K562 (cell line): ENCODE measurements around the gene LNX2. TPM values are rescaled to one million over a fixed set of nuclear protein-coding genes. Genes with fewer than 3 reads are reported as not detected.

Experiments
- ATAC-seq: fragments of 200-7000 bp; cut with Tn5 transposase; 3 replicates; pipeline ENCODE4 v1.9.1; 2020; ENCODE audit warnings: moderate library complexity
- BruUV-seq: library from RNA; stranded (reverse); fragments of 400-500 nt; replicated peaks from 2 replicates; lab custom pipeline; 2021; lab: Mats Ljungman, UMichigan
- CTCF ChIA-PET: fragments of 300-600 bp; formaldehyde crosslinking; extraction: SDS; loops from one replicate; lab custom pipeline; 2021; ENCODE audit warnings: low intra/inter-chr PET ratio; lab: Yijun Ruan, JAX
- POLR2A ChIA-PET: fragments of 300-600, 350-650 bp; sonication (Branson Sonifier 250); formaldehyde crosslinking; extraction: SDS; loops from one replicate; lab custom pipeline; 2021; ENCODE audit warnings: antibody characterized with exemption, inconsistent platforms; lab: Yijun Ruan, JAX
- DNase-seq, 4 experiments: peaks; one replicate each; pipeline versions ENCODE4 v3.0.0 to v3.0.0-alpha.2; 2011 to 2018; ENCODE audit warnings: low spot score in 3 of 4, mixed read lengths in 3 of 4; ENCODE audit errors: extremely low read depth in 1 of 4
- FAIRE-seq: peaks from 2 replicates; lab custom pipeline; 2011; peaks lifted over from hg19 to GRCh38; lab: Jason Lieb, UNC
- H2AFZ ChIP-seq: 2 replicates; pipeline ENCODE4 v1.6.0; 2011; ENCODE audit warnings: low read depth, low read length, control low read depth, inconsistent platforms
- H3K27ac ChIP-seq: fragments of 200-600 bp; 3 replicates; pipeline ENCODE4 v1.8.0; 2011; ENCODE audit warnings: low read depth, mild to moderate bottlenecking, control low read depth, inconsistent platforms, low read length, moderate library complexity, mixed read lengths; ENCODE audit errors: extremely low read depth
- H3K27me3 ChIP-seq, 2 experiments: fragments of 300-600 bp in 1 of 2; 2 replicates in 1 of 2; 3 replicates in 1 of 2; pipeline versions ENCODE4 v1.6.0 to v1.8.0; 2011; ENCODE audit warnings: inconsistent platforms in 2 of 2, low read length in 2 of 2, mild to moderate bottlenecking in 1 of 2, mixed read lengths in 1 of 2, moderate library complexity in 1 of 2; ENCODE audit not compliant: control insufficient read depth in 2 of 2, insufficient read depth in 2 of 2
- H3K36me3 ChIP-seq: fragments of 300-600 bp; 3 replicates; pipeline ENCODE4 v1.8.0; 2011; ENCODE audit warnings: mild to moderate bottlenecking, low read length, inconsistent platforms; ENCODE audit not compliant: control insufficient read depth, insufficient read depth
- H3K4me1 ChIP-seq, 2 experiments: fragments of 200-600 bp in 1 of 2; replicated peaks in 1 of 2; 2 replicates in 1 of 2; 3 replicates in 1 of 2; pipeline versions ENCODE4 v1.5.1 to v1.8.0; 2011; ENCODE audit warnings: inconsistent platforms in 2 of 2, low read length in 2 of 2, mild to moderate bottlenecking in 1 of 2, mixed read lengths in 1 of 2, moderate library complexity in 1 of 2; ENCODE audit not compliant: control insufficient read depth in 2 of 2, insufficient read depth in 2 of 2
- H3K4me2 ChIP-seq: 2 replicates; pipeline ENCODE4 v1.6.1; 2011; ENCODE audit warnings: low read length, control low read depth, inconsistent platforms, mixed read lengths; ENCODE audit not compliant: insufficient read depth
- H3K4me3 ChIP-seq: fragments of 200-600 bp; sonication (generic), shearing (Covaris generic); 2 replicates; pipeline ENCODE4 v1.5.1; 2016; ENCODE audit warnings: control low read depth, inconsistent platforms
- H3K79me2 ChIP-seq: fragments of 200-600 bp; 3 replicates; pipeline ENCODE4 v1.8.0; 2011; ENCODE audit warnings: low read length, inconsistent platforms; ENCODE audit not compliant: control insufficient read depth, insufficient read depth
- H3K9ac ChIP-seq, 2 experiments: 2 replicates each; pipeline versions ENCODE4 v1.6.0 to v1.6.1; 2011; ENCODE audit warnings: low read depth in 2 of 2, low read length in 2 of 2, control low read depth in 1 of 2, inconsistent platforms in 1 of 2, mild to moderate bottlenecking in 1 of 2, mixed read lengths in 1 of 2; ENCODE audit not compliant: insufficient read depth in 1 of 2
- H3K9me1 ChIP-seq: one replicate; pipeline ENCODE4 v1.6.0; 2011; ENCODE audit warnings: inconsistent platforms, mild to moderate bottlenecking, low read length, moderate library complexity; ENCODE audit not compliant: control insufficient read depth, insufficient read depth
- H3K9me3 ChIP-seq: replicated peaks from 2 replicates; pipeline ENCODE4 v1.5.1; 2011; ENCODE audit warnings: low read depth, low read length, inconsistent platforms; ENCODE audit not compliant: control insufficient read depth, insufficient read depth
- H4K20me1 ChIP-seq: replicated peaks from 2 replicates; pipeline ENCODE4 v1.6.1; 2011; ENCODE audit warnings: low read length, inconsistent platforms, mixed read lengths; ENCODE audit not compliant: control insufficient read depth, insufficient read depth
- CBFA2T3 ChIP-seq: fragments of 450-650 bp; IDR thresholded peaks from 2 replicates; pipeline ENCODE4 v1.6.1; 2017
- CTBP1 ChIP-seq: fragments of 450-650 bp; IDR thresholded peaks from 2 replicates; pipeline ENCODE4 v1.6.1; 2016; ENCODE audit warnings: borderline replicate concordance
- FOXA3 ChIP-seq, 2 experiments: fragments of 450-650 bp in 1 of 2; sonication (generic) in 1 of 2; formaldehyde crosslinking; IDR thresholded peaks in 1 of 2; conservative IDR thresholded peaks in 1 of 2; 2 replicates each; pipeline versions ENCODE4 v1.4.0 to v1.8.0; 2020 to 2022; ENCODE audit warnings: mild to moderate bottlenecking in 2 of 2, missing genetic modification reagents in 1 of 2
- FOXK2 ChIP-seq, 2 experiments: fragments of 450-650 bp; IDR thresholded peaks in 1 of 2; conservative IDR thresholded peaks in 1 of 2; 2 replicates each; pipeline ENCODE4 v1.6.1; 2016; ENCODE audit warnings: low read depth in 2 of 2, mild to moderate bottlenecking in 1 of 2
- TAL1 ChIP-seq: fragments of 450-650 bp; IDR thresholded peaks from 2 replicates; pipeline ENCODE4 v1.6.1; 2016; ENCODE audit warnings: mild to moderate bottlenecking
- TCF3 ChIP-seq: sonication (generic); formaldehyde crosslinking; IDR thresholded peaks from 2 replicates; pipeline ENCODE4 v1.4.0; 2020; ENCODE audit warnings: mild to moderate bottlenecking, missing genetic modification reagents
- ZZZ3 ChIP-seq: fragments of 450-650 bp; IDR thresholded peaks from 2 replicates; pipeline ENCODE4 v1.6.1; 2016; ENCODE audit warnings: antibody characterized with exemption, mild to moderate bottlenecking, moderate library complexity
- WGBS: fragments of 100-300 bp; shearing (Covaris generic); methylation state at CpG from one replicate; pipeline ENCODE4 v1.1.6; 2016; ENCODE audit warnings: low coverage, mixed read lengths; ENCODE audit not compliant: insufficient coverage; ENCODE audit errors: missing lambda C conversion rate; 5-methylcytosine and 5-hydroxymethylcytosine counted together
- in situ Hi-C: fragments of 300-500 bp; cut with MboI; formaldehyde crosslinking; loops from 4 replicates; pipeline ENCODE4 v1.15.0; 2018; ENCODE audit warnings: inconsistent platforms, mixed read lengths
- intact Hi-C: fragments of 100-400 bp; cut with micrococcal nuclease; formaldehyde crosslinking; loops from 2 replicates; pipeline ENCODE4 v1.14.2; 2022
- polyA plus RNA-seq, 8 experiments: library from polyadenylated mRNA; depleted of rRNA in 4 of 8; stranded (reverse) in 5 of 8; unstranded in 3 of 8; fragments of >200 nt; fragmentation: Nextera tagmentation in 2 of 8; fragmentation: Illumina TruSeq in 1 of 8; extraction: Ambion mirVana in 2 of 8; extraction: Trizol in 1 of 8; gene quantifications; 2 replicates each; pipeline versions ENCODE4 v1.2.1 to v1.2.3, GENCODE V29; 2011 to 2014; ENCODE audit warnings: inconsistent platforms in 1 of 8, missing spikeins in 1 of 8
- total RNA-seq, 7 experiments: library from RNA; depleted of rRNA in 6 of 7; stranded (reverse); fragments of >200 nt in 6 of 7; fragmentation: Illumina TruSeq in 2 of 7; extraction: Trizol in 2 of 7; gene quantifications; 2 replicates each; pipeline versions ENCODE4 v1.2.1 to v1.2.3, GENCODE V29; 2011 to 2021; ENCODE audit warnings: low replicate concordance in 1 of 7
- TF ChIP-seq, protein P1 (sequence below): fragments of 250-450 bp; sonication (Bioruptor Pico); IDR thresholded peaks from 2 replicates; pipeline ENCODE4 v1.8.0; 2021; ENCODE audit warnings: mild to moderate bottlenecking, moderate library complexity

LNX2 gene
- total and polyA plus RNA-seq, 9 of the 15 experiments (the other 6 are each of a cell fraction or from before 2014, with no cell fraction given), result 1.5 to 5.5 (median 4.0) TPM

DNA sequence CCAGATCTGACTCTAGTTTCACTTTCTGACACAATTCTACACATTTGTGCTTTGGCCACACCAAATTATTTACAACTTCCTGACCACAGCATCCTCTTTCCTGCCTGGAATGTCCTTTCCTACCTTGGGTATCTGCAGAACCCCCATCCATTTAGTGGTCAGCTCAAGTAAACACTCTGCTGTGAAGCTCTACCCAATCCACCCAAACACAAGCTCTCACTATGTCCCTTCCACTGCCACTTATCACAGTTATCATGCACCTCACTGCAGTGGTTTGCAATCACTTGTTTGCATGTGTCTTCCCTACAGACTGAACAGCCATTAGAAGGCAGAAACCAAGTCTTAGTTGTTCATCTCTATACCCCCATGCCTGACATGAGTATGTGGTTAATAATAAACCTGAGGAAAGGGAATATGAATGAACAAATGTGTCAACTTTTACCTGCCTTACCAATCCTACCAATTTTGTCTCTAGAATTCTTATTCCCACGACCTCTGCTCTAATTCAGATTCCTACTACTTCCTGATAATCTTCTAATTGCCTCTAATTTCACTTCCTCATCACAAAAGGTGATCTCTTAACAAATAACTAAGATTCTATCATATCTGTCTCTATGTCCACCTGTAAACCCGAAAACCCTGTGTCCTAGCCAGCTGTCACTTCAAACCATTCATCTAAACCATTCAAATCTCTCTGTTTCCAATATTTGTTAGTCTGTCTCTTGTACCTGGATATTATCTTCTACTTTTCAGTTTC lies 25.1 kb downstream of the LNX2 start:
- CTCF ChIA-PET, result no interaction called here
- ATAC-seq (peak; percentile 49; the same call in 2 of the 3 replicates), FAIRE-seq (no peak), DNase-seq (peak in 1 of 4 experiments; percentile 8)
- no peak overlapping the region for H2AFZ ChIP-seq
- H3K27ac ChIP-seq, result no peak overlapping the region
- H3K9ac ChIP-seq, result no peak overlapping the region
- H3K9me3 ChIP-seq, result no peaks in the 10 kb centered on the region
- no peak overlapping the region for H3K4me2 ChIP-seq
- no peaks in the 10 kb centered on the region for H3K36me3 ChIP-seq
- no peaks in the 10 kb centered on the region for H3K9me1 ChIP-seq
- peaks cover 0 to 13% of the 10 kb centered on the region in 2 experiments; a peak in 3 of 5 replicates for H3K4me1 ChIP-seq
- 0 out of 4 replicates have a peak, but pooled peaks of 1 of the 2 experiments have one; percentile 52 for TF ChIP-seq FOXA3 (CRISPR knock-in tag; conservative IDR thresholded peaks at IDR 0.05 in 1 of 2, IDR thresholded peaks at IDR 0.05 in 1 of 2)
- TF ChIP-seq, protein P1, sequence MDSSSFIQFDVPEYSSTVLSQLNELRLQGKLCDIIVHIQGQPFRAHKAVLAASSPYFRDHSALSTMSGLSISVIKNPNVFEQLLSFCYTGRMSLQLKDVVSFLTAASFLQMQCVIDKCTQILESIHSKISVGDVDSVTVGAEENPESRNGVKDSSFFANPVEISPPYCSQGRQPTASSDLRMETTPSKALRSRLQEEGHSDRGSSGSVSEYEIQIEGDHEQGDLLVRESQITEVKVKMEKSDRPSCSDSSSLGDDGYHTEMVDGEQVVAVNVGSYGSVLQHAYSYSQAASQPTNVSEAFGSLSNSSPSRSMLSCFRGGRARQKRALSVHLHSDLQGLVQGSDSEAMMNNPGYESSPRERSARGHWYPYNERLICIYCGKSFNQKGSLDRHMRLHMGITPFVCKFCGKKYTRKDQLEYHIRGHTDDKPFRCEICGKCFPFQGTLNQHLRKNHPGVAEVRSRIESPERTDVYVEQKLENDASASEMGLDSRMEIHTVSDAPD, result no peak
- TF ChIP-seq ZZZ3, result no peak
- peak; percentile 39; the same call in 1 of the 2 replicates for TF ChIP-seq TAL1
- TF ChIP-seq CBFA2T3, result peak; percentile 52
- peak; percentile 24; the same call in 1 of the 2 replicates for TF ChIP-seq TCF3 (CRISPR knock-in tag)
- TF ChIP-seq CTBP1, result peak; percentile 47; the same call in 1 of the 2 replicates
- peak in 1 of 2 experiments; percentile 56; a peak in 1 of 4 replicates for TF ChIP-seq FOXK2 (conservative IDR thresholded peaks at IDR 0.05 in 1 of 2, IDR thresholded peaks at IDR 0.05 in 1 of 2; ENCODE audit: low read depth in 2 of 2)
- H3K79me2 ChIP-seq, result no peaks in the 10 kb centered on the region
- in situ Hi-C loops, result no loop called here
- POLR2A ChIA-PET, result no interaction called here
- H3K27me3 ChIP-seq, result no peaks in the 10 kb centered on the region
- BruUV-seq, result no TSS peak
- intact Hi-C loops, result no loop called here
- no peaks in the 10 kb centered on the region for H4K20me1 ChIP-seq
- no peak overlapping the region for H3K4me3 ChIP-seq
- WGBS, result 26% methylated on average over 2 of the region's 2 CpGs
